ENCODE results near the gene DENND6B. TPM values are rescaled to one million over a fixed set of nuclear protein-coding genes. Genes with fewer than 3 reads are reported as not detected.

The DENND6B gene
- total and polyA plus RNA-seq, 2 donors (not counting 3 experiments of a cell fraction or from before 2014, with no cell fraction given), result 4.1 to 5.9 TPM

GRCh38 chr22:50313600-50313999 is 13.2 kb downstream of the DENND6B start:
- ChIA-PET CTCF (no interaction called here), POLR2A (no interaction called here)
- Histone ChIP-seq H3K4me1 (ENCODE audit: control insufficient read depth, extremely low read depth, insufficient read depth, low read length) (peaks cover 13% of the 10 kb centered on the region), H3K27ac (ENCODE audit: insufficient read depth, low read depth, low read length) (no peak overlapping the region), H3K9me3 (replicated peaks; ENCODE audit: control insufficient read depth, insufficient read depth, low read length) (no peaks in the 10 kb centered on the region), H3K79me2 (ENCODE audit: control insufficient read depth, insufficient read depth, low read length) (no peaks in the 10 kb centered on the region), H4K20me1 (replicated peaks; ENCODE audit: control insufficient read depth, extremely low read depth, insufficient read depth, low read length) (no peaks in the 10 kb centered on the region), H3K36me3 (ENCODE audit: control insufficient read depth in 2 of 2, extremely low read depth in 1 of 2, insufficient read depth in 2 of 2, low read length in 2 of 2) (no peaks in the 10 kb centered on the region), H2AFZ (ENCODE audit: low read depth, low read length) (no peak overlapping the region), H3K27me3 (ENCODE audit: control insufficient read depth in 2 of 2, insufficient read depth in 2 of 2, low read length in 2 of 2) (no peaks in the 10 kb centered on the region), H3K9me1 (replicated peaks; ENCODE audit: control insufficient read depth, extremely low read depth, insufficient read depth, low read length) (no peaks in the 10 kb centered on the region), H3K4me2 (ENCODE audit: insufficient read depth, low read length) (no peak overlapping the region), H3K4me3 (replicated peaks in 1 of 3; ENCODE audit: insufficient read depth in 1 of 3, low read depth in 1 of 3, low read length in 3 of 3) (no peak overlapping the region), H3K9ac (replicated peaks; ENCODE audit: extremely low read depth, insufficient read depth, low read length) (no peak overlapping the region)
- no peak for DNase-seq (ENCODE audit: low read depth, low spot score)
- no peak for FAIRE-seq
- TF ChIP-seq CTCF (IDR thresholded peaks at IDR 0.05; ENCODE audit: extremely low read depth in 1 of 2, insufficient read depth in 1 of 2, low read depth in 1 of 2, low read length in 2 of 2) (no peak), POLR2A (IDR thresholded peaks at IDR 0.05; ENCODE audit: low read depth, low read length) (no peak), FOS (IDR thresholded peaks at IDR 0.05; ENCODE audit: borderline replicate concordance, insufficient read depth, low read length) (no peak), GATA2 (IDR thresholded peaks at IDR 0.05; ENCODE audit: insufficient read depth, insufficient read length, low read depth, low read length) (no peak), EZH2 (IDR thresholded peaks at IDR 0.05; ENCODE audit: borderline replicate concordance, low read depth, low read length, severe bottlenecking) (no peak), JUN (IDR thresholded peaks at IDR 0.05; ENCODE audit: borderline replicate concordance, insufficient read depth, insufficient read length, low read depth) (no peak), POLR2AphosphoS5 (IDR thresholded peaks at IDR 0.05; ENCODE audit: insufficient read depth, low read depth, low read length) (no peak), MYC (IDR thresholded peaks at IDR 0.05; ENCODE audit: low read depth, low read length) (no peak)
- dilution Hi-C loops (cut with MboI; ENCODE audit: extremely low pct_ligation_motif_present, low sequenced_read_pairs), result no loop called here
- no TSS peak for BruUV-seq (replicated peaks)
- intact Hi-C loops (cut with micrococcal nuclease), result no loop called here

Measured in endothelial cell of umbilical vein (primary cell).